Activated T-cell treated with anti-CD3 and anti-CD28 coated beads, Interleukin-2, amount 50 U/mL, for 48 hours (primary cell): ENCODE measurements around the gene SP7.
"Not testable (repeated sequence)": the region's sequence is repeated elsewhere in the genome, so short reads cannot be mapped to it uniquely, and the experiment has no call there.

ENCODE experiments used
- DNase-seq, 2 experiments: peaks; one replicate each; pipeline ENCODE4 v3.0.0-alpha.2; 2020

Gene SP7

GRCh38 chr12:53345486-53346188, 9.5 kb upstream of the SP7 start:
- no peak for DNase-seq

DNA sequence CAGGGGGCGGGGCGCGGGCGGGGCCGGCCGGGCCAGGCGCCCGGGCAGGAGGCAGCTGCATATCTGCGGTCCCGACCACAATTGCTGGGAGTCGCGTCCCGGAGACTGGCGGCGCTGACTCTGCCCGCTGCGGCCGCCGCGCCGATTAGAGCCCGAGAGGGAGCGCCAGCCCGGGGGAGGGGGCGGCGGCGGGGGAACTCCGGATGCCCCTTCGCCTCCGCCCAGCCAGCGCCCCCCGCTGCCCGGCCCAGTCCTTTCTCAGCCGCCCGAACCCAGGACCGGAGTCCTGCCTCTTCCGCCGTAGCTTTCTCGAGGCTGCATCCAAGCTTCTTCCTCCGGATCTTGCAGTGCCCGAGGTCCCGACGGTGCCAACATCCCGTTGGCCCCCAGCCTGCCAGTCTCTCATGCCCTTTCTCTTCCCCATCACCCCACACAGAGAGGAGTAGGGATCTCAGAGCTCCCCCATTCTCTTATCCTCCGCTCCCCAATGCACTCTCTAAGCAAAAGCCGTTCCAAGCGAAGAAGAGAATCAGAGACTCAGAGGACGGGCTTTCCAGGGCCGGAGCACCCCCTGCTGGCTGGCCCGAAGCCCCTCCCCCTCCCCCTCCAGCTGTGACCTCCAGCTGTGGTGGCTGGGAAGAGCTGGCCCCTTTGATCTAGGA, 8.8 kb upstream of the SP7 start:
- DNase-seq = peak; percentile 82 to 85

DNA sequence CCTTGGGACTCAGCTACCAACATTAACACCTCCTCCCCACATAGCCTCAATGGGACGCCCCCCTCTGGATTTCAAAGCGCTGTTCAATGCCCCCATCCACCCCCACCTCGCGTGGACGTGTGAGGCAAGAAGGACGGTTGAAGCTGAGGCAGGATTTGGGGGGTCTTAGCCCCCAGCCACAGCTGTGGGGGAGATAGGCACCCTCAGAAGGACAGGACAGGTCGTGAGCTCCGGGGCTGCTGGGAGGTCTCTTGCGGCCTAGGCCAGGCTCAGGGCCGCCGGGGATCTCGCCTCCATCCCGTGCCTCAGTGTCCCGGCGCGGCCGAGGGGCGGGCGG, 8.3 kb upstream of the SP7 start:
- DNase-seq = no peak

- DNase-seq = no peak
Measured at GRCh38 chr12:53343969-53344368, 7.8 kb upstream of the SP7 start.

DNA sequence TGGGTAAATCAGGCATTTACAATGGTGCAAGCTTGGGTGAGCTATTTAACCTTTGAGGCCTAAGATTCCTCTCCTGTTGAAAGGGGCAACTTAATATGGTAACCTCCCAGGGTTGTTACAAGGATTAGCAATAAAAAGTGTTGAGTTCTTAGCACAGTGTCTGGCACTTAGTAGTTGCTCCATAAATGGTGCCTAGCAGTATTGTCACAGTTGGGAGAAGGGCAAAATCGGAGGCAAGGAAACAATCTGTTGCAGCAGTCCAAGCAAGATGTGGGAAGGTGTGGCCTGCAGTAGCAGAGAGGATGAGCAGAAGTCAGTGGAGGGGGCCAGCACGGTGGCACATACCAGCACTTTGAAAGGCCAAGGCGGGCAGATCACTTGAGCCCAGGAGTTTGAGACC, 7.3 kb upstream of the SP7 start:
- no peak for DNase-seq

GRCh38 chr12:53340398-53340797, 4.2 kb upstream of the SP7 start:
- no peak for DNase-seq

GRCh38 chr12:53338916-53339315, 2.8 kb upstream of the SP7 start:
- DNase-seq = no peak

DNA sequence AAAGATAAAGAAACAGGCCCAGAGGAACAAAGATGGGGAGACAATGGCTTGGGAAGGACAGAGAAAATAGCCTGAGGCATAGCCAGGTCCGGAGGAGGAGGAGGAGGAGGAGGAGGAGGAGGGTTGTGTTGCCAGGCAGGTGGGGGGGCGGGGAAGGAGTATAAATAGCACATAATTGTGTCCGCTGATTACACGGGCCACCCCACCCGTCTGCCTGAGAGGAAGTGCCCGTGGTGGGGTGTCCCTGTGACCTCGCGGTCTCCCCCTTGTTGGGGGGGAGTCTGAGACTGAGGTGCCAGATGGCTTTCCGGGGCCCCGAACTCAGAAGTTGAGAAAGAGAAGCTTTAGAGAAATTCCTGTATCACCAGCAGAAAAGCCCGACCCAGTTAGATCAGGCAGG, 1.9 kb upstream of the SP7 start:
- DNase-seq = no peak

GRCh38 chr12:53334822-53335221, 1.3 kb downstream of the SP7 start:
- no peak for DNase-seq

DNA sequence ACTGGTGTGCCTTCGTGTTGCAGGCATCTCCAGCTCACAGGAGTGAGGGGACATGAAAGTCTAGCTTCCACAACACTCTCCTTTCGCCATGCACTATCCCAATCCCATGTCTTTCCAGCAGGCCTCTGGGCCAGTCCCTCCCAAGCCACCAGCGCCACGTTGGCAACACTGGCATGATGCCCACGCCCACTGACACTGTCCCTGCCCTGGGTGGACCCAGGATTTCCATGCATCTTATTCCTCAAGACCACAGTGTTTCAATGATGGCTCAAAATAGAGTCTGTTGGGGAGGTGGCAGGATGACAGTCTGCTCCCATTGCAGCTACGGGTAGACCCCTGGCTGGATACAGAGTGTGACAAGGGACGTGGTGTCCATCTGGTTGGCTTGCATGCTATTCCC, 2.3 kb downstream of the SP7 start:
- no peak for DNase-seq

- no peak for DNase-seq
Measured at GRCh38 chr12:53333289-53333688, 2.9 kb downstream of the SP7 start.

DNA sequence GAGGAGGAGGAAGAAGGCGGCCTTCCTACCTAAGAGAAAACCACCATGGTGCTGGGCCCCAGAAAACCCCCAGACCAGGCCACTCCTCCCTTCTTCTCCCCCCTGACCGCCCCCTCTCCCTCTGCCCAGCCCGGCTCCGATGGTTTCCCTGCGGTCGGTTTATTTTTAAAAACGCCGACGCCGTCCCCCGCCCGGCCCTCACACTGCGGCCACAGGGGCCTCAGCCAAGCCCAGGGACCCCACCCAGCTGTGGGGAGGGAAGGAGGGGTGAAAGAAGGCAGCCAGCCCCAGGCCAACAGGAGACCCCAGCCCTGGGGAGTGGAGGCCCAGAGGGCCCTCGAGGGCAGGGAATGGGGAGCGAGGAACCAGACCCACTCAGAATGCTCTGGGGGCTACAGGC, 3.4 kb downstream of the SP7 start:
- DNase-seq = no peak

DNA sequence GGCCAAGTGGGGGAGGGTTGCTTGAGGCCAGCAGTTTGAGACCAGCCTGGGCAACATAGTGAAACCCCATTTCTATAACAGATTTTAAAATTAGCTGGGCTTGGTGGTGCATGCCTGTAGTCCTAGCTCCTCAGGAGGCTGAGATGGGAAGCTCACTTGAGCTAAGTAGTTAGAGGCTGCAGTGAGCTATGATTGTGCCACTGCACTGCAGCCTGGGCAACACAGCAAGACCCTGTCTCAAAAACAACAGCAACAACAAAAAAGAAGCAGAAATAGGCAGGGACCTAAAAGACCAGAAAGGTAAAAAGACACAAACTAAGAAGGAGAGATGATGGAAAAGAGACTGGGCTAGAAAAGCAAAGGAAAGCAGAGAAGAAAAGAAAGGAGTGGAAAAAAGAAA, 3.8 kb downstream of the SP7 start:
- DNase-seq = not testable (repeated sequence)

- DNase-seq = no peak
Measured at GRCh38 chr12:53330671-53331070, 5.5 kb downstream of the SP7 start.

GRCh38 chr12:53328043-53328435, 8.1 kb downstream of the SP7 start:
- DNase-seq = no peak

DNA sequence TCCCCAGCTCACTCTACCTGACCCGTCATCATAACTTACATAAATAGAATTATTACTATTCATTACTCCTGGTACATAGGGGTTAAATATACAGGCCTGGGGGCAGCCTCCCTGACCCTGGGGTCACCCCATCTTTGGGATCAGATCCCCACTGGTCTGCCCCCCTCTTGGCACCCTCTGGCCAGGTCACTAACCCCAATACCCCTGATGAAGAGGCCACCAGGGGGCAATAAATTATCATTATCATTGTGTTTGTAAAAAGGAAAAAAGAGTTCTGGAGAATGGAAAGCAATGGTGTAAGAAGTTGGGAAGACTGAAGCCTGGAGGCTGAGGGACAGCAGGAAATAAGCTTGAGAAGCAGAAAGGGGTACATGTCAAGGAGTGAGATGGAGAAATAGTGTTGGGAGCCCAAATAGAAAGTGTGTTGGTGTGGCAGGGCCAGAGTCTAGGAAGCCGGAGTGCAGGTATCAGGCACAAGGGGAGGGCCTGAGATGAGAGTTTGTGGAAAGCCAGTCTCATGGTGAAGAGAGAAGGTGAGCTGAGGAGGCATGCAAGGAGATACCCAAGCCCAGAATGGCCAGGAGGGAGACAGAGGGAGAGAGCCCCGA, 8.6 kb downstream of the SP7 start:
- no peak for DNase-seq

DNA sequence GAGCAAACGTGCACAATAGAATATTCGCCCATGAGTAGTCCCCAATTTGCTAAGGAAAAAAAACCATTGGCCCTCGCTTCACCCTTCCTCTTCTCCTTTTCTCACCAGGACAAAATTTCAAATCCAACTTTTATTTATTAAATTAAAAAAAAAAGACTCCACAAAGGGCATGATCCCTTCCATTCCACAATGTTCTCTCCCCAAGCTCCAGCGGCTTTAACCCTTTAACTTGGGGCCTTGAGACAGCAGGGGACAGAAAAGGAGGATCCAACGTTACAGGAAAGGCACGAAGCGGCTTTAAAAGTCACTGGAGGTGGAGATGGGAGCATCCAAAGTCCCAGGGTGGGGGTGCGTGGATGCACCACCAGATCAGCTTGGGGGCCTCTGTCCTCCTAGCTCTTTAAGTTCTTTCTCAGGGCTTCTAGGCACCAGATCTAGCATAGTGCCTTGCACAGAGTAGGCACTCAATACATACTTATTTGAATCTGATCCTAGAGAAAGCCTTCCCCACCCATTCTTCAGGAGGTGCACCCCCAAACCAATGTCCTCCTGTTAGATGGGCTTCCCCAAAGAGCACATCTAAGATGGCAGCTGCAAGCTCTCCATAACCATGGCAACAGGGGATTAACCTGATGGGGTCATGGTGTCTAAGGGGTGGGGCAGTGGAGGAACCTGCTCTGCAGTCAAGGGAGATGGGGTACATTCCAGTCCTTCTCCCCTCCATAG, 9.5 kb downstream of the SP7 start:
- DNase-seq = no peak

- DNase-seq = peak; percentile 50 to 56
Measured at GRCh38 chr12:53325511-53326061, 10.6 kb downstream of the SP7 start.

DNA sequence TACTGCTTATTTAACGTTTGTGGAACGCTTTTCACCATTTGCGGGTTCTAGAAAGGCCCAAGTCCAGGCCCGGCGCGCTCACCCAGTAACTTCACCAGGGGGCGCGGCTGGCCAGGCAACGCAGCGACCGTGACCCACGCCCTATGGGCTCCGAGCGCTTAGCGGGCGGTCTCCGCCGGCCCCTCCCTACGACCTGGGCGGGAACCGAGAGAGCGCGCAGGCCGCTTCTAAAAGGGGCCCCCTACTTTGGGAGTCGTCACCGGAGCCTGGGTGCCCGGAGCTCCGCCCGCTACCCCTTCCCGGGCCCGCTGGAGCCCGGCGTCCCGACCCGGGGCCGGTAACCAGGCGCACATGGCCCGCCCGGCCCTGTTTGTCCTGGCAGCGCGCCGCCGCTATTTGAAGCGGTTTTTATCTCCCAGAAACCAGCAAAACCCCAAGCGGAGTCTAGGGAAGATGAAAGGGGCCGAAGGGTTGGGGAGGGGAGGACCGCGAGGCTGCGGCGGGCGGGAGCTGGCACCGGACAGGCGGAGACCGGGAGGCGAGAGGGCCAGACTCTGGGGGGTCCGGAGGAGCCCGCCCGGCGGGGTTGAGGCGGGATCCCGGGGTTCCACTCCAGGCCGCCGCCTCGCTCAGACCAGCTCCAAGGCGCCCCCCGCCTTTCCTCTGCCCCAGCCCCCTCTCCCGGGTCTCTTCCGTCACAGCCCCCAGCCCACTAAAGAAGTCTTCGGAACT, 11.2 kb downstream of the SP7 start:
- peak; percentile 93 to 94 for DNase-seq

DNA sequence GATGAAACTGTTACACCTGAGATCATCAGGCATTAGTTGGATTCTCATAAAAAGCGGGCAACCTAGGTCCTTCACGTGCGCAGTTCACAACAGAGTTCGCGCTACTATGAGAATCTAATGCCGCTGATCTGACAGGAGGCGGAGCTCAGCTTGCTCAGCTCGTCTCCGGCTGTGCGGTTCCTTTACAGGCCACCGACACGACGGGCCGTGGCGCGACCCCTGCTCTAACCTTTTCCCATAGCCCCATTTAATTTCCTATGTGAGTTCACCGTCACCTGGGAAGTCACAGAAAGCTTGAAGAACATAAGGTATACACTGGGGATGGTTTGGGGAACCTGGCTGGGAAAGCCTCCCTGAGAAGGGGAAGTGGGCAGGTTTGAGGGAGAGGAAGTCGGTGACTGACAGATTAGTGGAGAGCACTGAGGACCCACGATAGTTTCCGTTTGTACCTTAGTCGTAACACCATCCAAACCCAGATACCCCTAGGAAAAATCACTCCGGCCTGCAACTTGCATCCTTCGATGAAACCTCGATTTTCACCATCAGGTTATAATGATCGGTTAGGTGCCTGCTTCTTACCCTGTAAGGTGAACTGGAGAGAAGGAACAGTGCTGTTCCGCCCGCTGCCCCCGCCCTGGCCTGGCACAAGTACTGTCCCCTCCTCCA, 11.9 kb downstream of the SP7 start:
- DNase-seq = peak; percentile 80 to 81

DNA sequence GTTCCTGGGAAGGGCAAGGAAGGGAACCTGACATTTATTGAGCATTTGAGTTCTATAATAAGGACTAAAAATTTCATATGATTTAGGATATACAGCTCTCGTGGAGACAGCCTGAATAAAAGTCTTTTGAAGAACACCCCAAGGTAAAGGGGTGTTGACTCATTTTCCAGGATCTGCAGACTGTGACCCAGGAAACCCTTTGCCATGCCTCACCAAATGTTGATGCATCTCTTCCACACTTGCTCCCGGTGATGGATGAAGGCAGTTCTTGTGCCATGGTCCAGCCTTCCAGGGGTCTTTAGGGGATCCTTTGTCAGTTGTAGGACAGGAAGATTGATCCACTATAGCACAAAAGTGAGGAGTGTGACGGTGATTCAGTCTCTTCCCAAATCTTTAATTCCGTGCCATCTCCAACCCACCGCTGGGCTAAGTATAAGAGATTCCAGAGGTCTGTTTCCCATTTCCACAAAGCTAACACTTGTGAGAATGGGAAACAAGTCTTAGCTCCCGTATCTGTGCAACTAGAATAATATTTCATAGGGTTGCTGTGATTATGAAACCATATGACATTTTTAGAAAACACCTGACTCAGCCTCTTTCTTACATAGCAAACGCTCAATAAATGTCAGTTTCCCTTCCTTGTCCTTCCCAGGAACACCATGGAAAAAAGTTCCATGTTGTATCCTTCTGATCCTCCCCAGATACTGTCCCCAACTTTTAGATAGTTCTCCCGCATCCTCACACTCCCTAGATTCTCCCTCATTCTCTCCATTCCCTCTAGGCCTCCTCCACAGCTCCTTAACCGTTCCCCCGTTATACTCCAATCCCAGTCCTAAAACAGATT, 15.6 kb downstream of the SP7 start:
- no peak for DNase-seq
